HG02763 (cell line): ENCODE results near the gene VCAN.

ENCODE experiments used
- ATAC-seq: cut with Tn5 transposase; IDR thresholded peaks from one replicate; pipeline ENCODE4 v1.9.1; 2021; ENCODE audit warnings: mild to moderate bottlenecking, moderate library complexity; ENCODE audit not compliant: unreplicated experiment

Gene VCAN

DNA sequence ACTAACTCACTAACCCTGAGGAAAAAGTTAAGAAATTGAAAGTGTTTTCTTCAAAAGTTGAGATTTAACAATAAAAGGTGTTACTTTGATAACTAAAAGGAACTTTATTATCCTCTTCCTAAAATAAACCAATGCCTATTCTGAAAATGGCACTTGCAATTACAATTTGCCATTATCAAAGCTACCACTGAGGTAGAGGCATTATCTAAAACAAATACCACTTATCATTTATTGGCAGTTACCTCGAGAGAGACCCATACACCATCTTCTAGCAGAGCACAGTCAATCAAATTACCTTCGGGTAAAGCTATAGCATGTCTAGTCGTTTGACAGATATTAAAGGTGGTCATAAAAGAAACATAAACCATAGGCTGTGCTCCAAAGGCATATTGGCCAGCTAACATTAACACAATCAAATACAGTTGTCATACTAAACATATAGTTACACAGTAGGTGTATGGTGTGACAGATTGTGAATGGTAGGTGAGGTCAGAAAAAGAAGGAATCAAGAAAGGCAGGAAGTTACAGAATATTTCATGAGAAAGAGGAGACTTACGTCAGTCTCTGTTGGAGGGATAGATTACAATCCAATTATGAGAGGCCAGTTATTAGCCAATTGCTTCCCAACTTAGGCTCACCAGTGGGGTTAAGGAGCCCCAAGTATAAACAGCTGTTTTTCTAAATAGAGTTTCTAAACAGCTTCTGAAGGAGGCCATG, 56.3 kb downstream of the VCAN start:
- ATAC-seq: no peak

DNA sequence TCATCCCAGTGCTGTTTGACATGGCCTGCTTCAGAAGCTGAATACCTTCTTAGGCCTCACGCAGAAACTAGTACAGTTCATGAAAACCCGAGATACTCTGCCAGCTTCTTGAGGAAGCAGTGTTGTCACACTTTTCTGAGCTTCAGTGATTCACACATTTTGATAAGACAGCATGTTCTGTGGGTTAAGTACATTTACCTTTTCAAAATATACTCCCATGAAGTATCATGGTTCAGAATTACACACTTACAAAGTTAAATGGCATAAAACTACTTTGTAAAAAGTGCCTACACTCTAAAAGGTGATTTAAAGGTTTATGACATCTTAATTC, 56.9 kb downstream of the VCAN start:
- no peak for ATAC-seq

DNA sequence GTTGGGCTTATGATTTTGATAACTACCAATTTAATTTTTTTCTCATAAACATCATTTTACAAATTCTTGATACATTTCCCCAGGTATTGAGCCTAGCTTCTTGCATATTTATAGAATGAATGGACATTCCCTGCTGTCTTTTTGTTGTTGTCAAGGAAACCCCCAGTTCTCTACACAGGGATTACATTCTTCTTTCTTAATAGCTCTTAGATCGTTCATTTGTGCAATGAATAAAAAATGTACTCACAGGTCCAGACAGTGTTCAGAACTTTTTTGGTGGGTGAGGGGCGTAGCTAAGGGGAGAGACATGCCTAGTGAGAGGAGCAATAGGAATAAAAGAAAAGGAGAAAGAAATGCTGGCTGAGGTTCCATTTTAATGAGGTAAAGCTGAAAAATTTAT, 58.6 kb downstream of the VCAN start:
- ATAC-seq: no peak

DNA sequence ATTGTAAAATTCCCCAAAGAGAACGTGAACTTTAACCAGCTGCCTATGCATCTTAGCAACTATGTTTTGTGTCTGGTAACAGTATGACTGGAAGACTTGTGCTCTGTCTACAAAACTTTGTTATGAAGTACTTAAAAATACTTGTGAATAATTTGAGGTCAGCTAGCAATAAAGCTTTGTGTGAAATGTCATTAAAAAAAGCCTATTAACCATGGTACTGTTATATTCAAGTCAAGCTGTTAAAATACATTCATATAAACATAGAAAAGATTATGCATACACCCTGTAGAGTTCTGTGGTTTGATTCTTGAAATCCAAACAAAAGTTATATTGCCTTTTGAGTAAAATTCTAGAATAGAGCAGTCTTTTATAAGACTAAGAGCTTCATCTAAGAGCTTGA, 60.1 kb downstream of the VCAN start:
- no peak for ATAC-seq

DNA sequence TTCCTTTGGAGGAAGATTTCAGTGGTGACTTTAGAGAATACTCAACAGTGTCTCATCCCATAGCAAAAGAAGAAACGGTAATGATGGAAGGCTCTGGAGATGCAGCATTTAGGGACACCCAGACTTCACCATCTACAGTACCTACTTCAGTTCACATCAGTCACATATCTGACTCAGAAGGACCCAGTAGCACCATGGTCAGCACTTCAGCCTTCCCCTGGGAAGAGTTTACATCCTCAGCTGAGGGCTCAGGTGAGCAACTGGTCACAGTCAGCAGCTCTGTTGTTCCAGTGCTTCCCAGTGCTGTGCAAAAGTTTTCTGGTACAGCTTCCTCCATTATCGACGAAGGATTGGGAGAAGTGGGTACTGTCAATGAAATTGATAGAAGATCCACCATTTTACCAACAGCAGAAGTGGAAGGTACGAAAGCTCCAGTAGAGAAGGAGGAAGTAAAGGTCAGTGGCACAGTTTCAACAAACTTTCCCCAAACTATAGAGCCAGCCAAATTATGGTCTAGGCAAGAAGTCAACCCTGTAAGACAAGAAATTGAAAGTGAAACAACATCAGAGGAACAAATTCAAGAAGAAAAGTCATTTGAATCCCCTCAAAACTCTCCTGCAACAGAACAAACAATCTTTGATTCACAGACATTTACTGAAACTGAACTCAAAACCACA, 67.4 kb downstream of the VCAN start:
- peak; percentile 75 for ATAC-seq

DNA sequence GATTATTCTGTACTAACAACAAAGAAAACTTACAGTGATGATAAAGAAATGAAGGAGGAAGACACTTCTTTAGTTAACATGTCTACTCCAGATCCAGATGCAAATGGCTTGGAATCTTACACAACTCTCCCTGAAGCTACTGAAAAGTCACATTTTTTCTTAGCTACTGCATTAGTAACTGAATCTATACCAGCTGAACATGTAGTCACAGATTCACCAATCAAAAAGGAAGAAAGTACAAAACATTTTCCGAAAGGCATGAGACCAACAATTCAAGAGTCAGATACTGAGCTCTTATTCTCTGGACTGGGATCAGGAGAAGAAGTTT, 67.9 kb downstream of the VCAN start:
- ATAC-seq: no peak

DNA sequence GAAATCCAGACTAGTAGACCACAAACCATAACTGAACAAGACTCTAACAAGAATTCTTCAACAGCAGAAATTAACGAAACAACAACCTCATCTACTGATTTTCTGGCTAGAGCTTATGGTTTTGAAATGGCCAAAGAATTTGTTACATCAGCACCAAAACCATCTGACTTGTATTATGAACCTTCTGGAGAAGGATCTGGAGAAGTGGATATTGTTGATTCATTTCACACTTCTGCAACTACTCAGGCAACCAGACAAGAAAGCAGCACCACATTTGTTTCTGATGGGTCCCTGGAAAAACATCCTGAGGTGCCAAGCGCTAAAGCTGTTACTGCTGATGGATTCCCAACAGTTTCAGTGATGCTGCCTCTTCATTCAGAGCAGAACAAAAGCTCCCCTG, 68.6 kb downstream of the VCAN start:
- no peak for ATAC-seq

DNA sequence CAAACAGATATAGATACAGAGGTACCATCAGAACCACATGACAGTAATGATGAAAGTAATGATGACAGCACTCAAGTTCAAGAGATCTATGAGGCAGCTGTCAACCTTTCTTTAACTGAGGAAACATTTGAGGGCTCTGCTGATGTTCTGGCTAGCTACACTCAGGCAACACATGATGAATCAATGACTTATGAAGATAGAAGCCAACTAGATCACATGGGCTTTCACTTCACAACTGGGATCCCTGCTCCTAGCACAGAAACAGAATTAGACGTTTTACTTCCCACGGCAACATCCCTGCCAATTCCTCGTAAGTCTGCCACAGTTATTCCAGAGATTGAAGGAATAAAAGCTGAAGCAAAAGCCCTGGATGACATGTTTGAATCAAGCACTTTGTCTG, 69.2 kb downstream of the VCAN start:
- no peak for ATAC-seq

DNA sequence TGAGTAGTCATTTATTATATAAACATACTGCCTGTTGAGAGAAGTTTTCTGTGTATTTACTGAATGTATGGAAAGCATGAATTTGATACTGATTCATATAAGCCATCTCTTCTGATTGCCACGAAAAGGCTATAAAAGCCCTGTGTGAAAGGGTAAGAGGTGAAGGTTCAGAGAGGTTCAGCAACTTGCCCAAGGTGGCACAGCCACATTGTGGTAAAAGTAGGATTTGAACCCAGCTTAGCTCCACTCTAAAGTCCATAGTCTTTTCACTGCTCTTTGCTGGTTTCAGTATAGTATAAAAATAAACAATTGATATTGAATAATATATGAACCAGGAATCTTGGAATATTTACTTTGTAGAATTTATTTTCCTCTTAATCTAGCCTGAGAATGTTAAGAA, 71.3 kb downstream of the VCAN start:
- no peak for ATAC-seq

DNA sequence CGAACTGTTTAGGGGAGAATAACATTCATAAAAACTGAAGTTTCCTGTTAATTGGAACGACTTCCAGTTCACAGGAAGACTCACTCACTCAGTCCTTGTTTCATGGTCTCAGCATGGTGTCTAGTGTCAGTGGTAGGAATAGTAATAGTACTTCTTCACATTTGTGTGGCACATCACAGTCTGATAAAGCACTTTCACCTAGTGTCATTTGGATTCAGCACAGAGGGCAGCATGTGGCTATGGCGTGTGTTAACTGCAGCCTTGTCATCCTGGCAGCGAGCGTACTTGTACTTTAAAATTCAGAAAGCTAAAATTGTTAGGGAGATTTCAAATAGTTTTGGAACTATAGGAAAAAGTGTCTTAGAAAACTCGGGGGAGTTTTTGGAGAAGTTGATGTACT, 72.4 kb downstream of the VCAN start:
- ATAC-seq: no peak

DNA sequence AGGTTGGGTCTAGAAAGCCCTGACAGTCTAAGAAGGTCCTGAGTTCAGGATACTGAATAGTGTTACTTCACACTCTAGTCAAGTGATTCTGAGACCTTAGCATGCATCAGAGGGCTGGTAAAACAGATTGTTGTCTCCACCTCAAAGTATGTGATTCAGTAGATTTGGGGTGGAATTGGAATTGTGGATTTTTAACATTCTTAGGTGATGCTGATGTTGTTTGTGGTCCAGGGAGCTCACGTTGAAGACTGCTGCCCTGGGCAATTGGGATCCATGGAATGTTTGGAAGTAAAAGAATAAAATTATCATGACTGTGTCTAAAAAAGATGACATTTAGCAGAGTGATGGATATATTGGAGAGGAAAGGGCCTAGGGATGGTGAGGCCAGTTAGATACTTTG, 75.6 kb downstream of the VCAN start:
- no peak for ATAC-seq

DNA sequence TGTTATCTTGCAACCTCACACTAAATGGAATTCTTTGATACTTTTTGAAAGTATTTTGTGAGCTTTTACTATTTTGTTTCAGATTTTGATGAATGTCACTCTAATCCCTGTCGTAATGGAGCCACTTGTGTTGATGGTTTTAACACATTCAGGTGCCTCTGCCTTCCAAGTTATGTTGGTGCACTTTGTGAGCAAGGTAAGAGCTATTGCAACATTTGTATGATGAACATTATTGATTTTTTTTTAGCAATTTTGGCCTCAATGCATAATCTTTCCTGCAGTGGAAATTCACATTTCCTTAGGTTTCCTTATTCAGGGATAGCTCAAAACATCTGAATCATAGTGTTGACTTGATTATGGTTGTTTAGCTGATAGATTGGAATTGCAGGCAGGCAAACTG, 76.3 kb downstream of the VCAN start:
- ATAC-seq: no peak

DNA sequence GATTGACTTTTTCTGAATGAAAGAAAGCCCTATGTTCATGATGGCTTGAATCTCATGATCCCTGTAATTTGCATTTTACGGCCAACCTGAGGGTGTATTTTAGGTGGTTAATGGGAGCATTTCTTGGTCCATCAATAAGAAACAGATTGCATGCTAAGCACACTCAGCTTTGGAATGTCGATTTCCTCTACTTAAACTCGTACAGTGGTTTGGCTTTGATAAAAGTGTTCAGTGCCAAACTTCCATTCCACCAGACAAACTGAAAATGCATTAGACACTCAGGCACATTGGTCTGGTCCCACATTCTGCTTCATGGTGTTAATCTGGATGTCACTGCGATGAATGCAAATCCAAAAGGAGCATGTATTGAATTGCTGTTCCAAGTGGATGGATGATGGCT, 77.0 kb downstream of the VCAN start:
- ATAC-seq: no peak

DNA sequence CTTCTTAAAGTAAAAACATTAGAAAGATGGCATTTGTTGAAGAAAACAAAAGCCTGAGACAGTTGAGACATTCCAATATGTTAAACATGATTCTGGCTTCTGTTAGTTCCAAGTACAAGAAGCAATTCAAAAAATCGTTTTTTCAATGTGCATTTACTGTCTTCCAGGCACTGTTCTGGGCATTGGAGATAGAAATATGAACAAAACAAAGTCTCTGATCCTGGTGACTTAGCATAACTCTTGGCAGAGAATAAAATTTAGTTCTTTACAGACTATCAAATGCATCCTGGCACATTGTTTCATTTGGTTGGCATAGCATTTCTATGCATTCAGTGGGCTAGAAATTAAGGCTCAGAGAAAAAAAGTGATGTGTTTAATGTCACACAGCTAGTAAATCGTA, 77.5 kb downstream of the VCAN start:
- ATAC-seq: no peak

DNA sequence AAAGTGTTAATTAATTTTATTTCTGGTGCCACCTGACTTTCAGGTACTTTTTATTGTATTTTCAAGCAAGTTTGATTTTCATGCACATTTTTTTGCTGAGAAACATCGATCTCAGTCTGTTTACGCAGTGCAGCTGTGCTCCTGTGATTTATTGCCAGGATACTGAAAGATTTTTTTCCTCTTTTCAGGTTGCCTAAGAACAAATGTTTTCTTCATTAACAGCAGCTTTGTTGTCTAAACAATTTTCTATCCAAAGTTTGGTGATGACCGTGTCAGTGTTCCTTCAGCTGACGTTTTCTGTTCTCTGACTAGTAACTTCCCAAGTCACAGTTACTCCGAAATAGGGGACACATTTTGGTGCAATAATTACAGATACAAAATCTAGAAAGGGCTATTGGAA, 78.1 kb downstream of the VCAN start:
- ATAC-seq: no peak

DNA sequence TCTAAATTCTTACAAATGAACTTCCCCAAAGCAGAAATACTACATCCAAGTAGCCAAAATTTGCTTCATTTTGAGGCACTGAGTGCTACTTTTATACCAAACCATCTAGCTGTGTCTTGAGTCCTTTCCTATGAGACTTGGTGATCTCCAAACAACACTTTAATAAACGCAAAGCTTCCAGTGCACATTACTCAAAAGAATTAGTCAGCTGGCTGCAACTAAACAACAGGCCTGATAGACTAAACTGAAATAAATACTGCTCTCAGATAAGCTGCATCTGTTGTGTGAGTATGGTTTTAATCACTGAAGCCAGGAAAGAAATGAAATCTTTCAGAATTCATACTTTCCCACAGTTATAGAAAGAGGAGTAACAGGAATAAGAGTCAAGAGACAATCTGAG, 80.3 kb downstream of the VCAN start:
- no peak for ATAC-seq

DNA sequence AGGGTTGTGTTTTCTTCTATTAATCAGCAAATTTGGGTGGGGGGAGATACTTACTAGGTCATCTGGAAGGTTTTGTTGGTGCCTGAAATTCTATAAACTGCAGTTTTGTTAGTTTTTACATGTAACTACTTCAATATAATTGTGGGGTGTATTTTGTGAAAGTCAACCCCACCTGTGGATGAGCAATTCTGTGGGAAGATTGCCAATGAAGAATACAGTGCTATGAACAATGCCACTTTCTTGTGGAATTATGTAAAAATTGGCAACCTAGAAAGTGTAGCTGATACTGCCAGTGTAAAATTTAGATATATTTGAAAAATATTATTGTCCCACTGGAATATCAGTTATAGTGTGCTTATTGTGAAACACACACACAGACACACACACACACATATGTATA, 80.7 kb downstream of the VCAN start:
- no peak for ATAC-seq

DNA sequence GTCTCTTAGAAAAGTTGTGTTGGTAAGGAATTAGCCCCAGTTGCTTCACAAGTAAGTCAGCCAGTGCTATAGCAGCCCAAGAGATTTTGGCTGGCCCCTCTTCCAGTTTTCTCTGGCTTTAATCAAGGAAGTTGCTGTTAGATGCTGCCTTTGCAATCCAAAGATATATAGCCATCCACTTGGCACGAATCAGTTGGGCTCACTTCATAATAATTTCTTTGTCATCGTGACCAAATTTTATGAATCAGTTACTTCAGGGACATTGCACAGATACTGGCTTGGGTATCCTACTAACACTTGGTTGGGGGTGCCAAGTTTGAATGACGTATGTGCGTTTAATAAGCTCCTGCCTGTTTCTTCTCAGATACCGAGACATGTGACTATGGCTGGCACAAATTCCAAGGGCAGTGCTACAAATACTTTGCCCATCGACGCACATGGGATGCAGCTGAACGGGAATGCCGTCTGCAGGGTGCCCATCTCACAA, 81.5 kb downstream of the VCAN start:
- no peak for ATAC-seq

DNA sequence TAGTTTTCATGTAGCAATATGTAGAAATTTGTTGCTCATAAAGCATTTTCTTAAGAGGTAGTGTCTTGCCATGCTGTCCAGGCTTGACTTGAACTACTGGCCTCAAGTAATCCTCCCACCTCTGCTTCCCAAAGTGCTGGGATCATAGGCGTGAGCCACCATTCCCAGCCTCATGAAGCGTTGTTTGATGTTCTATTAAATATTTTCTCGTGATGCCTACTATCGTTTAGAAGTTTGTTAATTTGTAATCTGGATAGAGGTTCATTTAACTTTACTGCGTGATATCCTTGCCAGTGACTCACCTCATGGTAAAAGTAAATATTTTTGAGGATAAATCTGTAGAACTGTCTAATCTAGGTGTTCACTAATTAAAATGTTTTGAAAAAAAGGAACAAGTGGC, 82.6 kb downstream of the VCAN start:
- ATAC-seq: no peak

DNA sequence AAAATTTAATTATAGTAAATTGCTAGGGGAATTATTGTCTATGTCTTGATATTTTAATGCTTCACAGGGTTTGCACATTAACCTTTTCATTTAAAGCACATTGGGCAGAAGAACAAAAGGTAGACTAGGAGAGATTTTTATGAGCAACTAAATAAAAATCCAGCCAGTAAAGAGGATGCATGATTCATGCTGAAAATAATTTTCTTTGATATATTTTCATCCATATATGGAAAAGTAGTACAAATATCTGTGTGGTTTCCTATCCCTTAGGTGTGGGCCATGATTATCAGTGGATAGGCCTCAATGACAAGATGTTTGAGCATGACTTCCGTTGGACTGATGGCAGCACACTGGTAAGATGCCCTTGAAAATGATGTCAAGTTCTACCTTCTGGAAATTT, 83.1 kb downstream of the VCAN start:
- no peak for ATAC-seq

DNA sequence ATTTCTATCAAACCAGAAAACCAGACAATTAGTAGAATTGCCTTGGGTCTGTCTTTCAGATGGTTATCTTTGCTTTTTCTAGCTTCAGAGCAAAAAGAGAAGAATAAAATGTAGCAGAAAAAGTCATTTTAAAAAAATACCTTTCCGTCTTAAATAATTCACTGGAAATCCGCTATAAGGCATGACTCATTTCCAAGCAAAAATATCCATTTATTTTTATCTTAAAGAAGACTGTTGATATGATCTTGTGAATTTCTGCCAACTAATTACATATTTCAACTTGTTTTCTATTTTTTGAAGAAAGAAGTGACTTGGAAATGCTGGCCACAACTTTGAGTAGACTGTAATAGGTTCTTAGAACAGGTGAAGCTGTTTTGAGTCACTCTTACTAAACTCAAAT, 83.7 kb downstream of the VCAN start:
- no peak for ATAC-seq

DNA sequence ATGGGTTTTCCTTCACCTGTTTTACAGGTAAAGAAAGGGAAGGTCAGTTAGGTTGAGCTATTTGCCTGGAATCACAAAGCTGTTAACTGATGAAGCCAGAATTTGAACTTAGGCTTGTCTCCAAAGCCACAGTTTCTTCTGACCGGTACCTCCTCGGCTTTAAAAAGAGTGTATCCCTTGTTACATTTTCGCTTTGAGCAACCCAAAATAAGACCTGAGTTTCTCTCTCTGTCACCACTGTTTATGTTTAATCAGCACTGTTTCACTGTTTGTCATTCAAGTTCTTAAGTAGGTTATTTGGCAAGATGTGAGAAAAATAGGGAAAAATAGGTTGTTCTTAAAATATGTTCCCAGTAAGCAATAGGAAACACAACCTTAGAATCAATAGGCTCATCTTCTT, 84.6 kb downstream of the VCAN start:
- peak; percentile 77 for ATAC-seq

DNA sequence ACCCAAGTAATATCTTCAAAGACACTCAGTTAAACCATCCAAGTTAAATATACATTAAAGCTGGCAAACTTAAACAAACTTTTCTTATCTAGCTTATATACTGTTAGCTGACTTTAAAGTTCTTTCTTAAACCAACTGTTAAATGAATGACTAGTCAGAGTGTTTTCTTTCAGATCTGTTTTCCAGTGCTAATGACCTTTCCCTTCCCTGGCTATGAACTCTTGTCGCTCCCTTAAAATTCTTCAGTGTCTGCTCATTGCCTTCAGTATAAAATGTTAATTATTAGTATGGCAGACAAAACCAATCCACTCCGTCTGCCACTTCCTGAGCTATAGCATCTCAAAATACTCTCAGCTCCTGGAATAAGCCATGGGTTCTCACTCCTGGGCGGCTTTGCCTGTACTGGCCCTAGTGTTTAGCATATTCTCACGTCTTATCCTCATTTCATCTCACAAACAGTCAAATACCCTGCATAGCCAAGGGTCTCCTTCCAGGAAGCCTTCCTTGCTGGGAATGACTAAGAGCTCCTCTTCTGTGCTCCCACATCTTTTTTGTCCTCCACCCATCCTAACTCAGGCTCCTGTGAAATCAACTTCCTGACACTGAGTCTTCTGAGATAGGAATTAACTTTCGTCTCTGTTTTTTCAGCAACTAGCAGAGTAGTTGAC, 87.7 kb downstream of the VCAN start:
- no peak for ATAC-seq
